Measurements from ENCODE around the gene PBX3. TPM values are rescaled to one million over a fixed set of nuclear protein-coding genes. Genes with fewer than 3 reads are reported as not detected.

The PBX3 gene
- total and polyA plus RNA-seq, 2 of the 13 experiments (the other 11 are each of a cell fraction or from before 2014, with no cell fraction given), result 6.0 to 11.2 TPM

GRCh38 chr9:125794708-125795107 is 47.5 kb downstream of the PBX3 start (continued):
- TF ChIP-seq, protein P1, sequence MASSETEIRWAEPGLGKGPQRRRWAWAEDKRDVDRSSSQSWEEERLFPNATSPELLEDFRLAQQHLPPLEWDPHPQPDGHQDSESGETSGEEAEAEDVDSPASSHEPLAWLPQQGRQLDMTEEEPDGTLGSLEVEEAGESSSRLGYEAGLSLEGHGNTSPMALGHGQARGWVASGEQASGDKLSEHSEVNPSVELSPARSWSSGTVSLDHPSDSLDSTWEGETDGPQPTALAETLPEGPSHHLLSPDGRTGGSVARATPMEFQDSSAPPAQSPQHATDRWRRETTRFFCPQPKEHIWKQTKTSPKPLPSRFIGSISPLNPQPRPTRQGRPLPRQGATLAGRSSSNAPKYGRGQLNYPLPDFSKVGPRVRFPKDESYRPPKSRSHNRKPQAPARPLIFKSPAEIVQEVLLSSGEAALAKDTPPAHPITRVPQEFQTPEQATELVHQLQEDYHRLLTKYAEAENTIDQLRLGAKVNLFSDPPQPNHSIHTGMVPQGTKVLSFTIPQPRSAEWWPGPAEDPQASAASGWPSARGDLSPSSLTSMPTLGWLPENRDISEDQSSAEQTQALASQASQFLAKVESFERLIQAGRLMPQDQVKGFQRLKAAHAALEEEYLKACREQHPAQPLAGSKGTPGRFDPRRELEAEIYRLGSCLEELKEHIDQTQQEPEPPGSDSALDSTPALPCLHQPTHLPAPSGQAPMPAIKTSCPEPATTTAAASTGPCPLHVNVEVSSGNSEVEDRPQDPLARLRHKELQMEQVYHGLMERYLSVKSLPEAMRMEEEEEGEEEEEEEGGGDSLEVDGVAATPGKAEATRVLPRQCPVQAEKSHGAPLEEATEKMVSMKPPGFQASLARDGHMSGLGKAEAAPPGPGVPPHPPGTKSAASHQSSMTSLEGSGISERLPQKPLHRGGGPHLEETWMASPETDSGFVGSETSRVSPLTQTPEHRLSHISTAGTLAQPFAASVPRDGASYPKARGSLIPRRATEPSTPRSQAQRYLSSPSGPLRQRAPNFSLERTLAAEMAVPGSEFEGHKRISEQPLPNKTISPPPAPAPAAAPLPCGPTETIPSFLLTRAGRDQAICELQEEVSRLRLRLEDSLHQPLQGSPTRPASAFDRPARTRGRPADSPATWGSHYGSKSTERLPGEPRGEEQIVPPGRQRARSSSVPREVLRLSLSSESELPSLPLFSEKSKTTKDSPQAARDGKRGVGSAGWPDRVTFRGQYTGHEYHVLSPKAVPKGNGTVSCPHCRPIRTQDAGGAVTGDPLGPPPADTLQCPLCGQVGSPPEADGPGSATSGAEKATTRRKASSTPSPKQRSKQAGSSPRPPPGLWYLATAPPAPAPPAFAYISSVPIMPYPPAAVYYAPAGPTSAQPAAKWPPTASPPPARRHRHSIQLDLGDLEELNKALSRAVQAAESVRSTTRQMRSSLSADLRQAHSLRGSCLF (CRISPR knock-in tag; IDR thresholded peaks at IDR 0.05; ENCODE audit: borderline replicate concordance), result no peak
- TF ChIP-seq ZXDC (CRISPR knock-in tag; IDR thresholded peaks at IDR 0.05) (no peak), CCDC6 (CRISPR knock-in tag; IDR thresholded peaks at IDR 0.05) (no peak), MXD4 (CRISPR knock-in tag; IDR thresholded peaks at IDR 0.05) (no peak), DR1 (CRISPR knock-in tag; IDR thresholded peaks at IDR 0.05) (no peak), HCFC1 (IDR thresholded peaks at IDR 0.05; ENCODE audit: low read depth, low read length) (no peak), ZNF782 (CRISPR knock-in tag; IDR thresholded peaks at IDR 0.05; ENCODE audit: borderline replicate concordance) (no peak), ZNF816 (CRISPR knock-in tag; IDR thresholded peaks at IDR 0.05; ENCODE audit: borderline replicate concordance) (no peak), ZNF414 (CRISPR knock-in tag; IDR thresholded peaks at IDR 0.05) (no peak)
- TF ChIP-seq, protein P2, sequence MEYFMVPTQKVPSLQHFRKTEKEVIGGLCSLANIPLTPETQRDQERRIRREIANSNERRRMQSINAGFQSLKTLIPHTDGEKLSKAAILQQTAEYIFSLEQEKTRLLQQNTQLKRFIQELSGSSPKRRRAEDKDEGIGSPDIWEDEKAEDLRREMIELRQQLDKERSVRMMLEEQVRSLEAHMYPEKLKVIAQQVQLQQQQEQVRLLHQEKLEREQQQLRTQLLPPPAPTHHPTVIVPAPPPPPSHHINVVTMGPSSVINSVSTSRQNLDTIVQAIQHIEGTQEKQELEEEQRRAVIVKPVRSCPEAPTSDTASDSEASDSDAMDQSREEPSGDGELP (IDR thresholded peaks at IDR 0.05; ENCODE audit: borderline replicate concordance, low read depth), result no peak
- TF ChIP-seq, protein P3, sequence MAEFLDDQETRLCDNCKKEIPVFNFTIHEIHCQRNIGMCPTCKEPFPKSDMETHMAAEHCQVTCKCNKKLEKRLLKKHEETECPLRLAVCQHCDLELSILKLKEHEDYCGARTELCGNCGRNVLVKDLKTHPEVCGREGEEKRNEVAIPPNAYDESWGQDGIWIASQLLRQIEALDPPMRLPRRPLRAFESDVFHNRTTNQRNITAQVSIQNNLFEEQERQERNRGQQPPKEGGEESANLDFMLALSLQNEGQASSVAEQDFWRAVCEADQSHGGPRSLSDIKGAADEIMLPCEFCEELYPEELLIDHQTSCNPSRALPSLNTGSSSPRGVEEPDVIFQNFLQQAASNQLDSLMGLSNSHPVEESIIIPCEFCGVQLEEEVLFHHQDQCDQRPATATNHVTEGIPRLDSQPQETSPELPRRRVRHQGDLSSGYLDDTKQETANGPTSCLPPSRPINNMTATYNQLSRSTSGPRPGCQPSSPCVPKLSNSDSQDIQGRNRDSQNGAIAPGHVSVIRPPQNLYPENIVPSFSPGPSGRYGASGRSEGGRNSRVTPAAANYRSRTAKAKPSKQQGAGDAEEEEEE (CRISPR knock-in tag; IDR thresholded peaks at IDR 0.05; ENCODE audit: borderline replicate concordance), result no peak

All from HepG2 (cell line).